ENCODE measurements around the gene EHHADH.
"Not testable (repeated sequence)": the region's sequence is repeated elsewhere in the genome, so short reads cannot be mapped to it uniquely, and the experiment has no call there.

DNA sequence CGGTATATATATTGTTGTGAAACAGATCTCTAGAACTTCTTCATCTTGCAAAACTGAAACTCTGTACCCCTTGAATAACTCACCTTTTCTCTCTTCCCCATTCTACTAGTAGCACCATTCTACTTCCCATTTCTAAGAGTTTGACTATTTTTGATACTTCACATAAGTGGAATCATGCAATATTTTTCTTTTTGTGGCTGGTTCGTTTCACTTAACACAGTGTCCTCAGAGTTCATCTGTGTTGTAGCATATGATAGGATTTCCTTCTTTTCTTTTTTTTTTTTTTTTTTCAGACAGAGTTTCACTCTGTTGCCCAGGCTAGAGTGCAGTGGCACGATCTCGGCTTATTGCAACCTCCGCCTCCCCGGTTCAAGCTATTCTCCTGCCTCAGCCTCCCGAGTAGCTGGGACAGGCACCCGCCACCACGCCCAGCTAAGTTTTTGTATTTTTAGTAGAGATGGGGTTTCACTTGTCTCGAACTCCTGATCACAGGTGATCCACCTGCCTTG is 46.1 kb upstream of the EHHADH start:
- TF ChIP-seq POLR2A, CTCF (IDR thresholded peaks at IDR 0.05): not testable (repeated sequence)

All from lower leg skin (tissue), 3 donors.